HG03280 (cell line): ENCODE results near the gene DNAJB4.
A peak's percentile ranks its signal among the peaks of the same experiment; 100 is the strongest.

Experiments
- ATAC-seq: cut with Tn5 transposase; IDR thresholded peaks from one replicate; pipeline ENCODE4 v1.9.1; 2021; ENCODE audit warnings: mild to moderate bottlenecking, moderate library complexity; ENCODE audit not compliant: unreplicated experiment

Gene DNAJB4

GRCh38 chr1:78036450-78036849, 31.7 kb downstream of the DNAJB4 start:
- no peak for ATAC-seq

GRCh38 chr1:78038071-78038470, 33.3 kb downstream of the DNAJB4 start:
- no peak for ATAC-seq

GRCh38 chr1:78038491-78038939, 33.8 kb downstream of the DNAJB4 start:
- no peak for ATAC-seq

DNA sequence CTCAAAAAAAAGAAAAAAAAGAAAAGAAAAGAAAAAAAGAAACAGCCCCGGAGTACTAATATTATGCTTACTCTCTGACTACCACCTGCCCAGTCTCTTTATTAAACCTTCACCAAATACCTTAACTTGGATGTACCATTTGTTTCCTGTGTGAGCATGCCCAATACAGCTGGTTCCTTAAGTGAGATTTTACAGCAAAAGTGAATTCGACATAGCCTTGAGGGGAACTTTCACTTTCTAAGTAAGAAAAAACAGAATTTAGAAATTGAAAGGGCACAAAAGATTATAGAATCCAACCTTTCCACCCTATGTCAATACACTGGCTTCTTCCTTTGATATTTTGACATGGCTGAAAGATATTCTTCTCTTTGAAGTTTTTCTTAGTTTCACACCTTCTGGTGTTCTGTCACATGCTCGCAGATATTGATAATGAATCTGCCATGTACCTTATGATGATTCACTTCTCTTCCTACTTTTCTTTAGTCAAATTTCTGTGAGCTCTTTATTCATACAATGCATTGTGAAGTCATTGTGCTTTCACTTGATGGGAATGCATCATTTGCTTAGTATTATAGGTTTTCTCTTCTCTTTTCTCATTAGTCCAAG, 35.8 kb downstream of the DNAJB4 start:
- ATAC-seq = no peak

DNA sequence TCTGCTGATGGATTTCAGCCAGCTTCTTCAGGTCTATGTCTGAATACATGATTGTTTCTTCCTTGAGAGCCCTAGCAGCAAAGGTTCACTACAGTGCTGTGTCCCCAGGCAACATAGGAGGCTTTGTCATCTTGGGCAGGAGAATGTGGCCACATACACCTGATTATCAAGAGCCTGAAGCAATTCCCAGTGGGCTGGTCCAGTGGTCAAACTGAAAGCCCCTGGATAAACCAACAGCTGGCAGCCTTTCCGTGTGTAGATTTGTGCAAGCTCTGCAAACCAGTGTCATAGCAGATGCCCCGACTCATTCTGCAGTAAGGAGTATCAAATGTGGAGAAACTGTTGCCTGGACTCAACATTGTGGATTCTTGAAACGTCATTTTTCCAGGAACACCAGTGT, 38.7 kb downstream of the DNAJB4 start:
- no peak for ATAC-seq

DNA sequence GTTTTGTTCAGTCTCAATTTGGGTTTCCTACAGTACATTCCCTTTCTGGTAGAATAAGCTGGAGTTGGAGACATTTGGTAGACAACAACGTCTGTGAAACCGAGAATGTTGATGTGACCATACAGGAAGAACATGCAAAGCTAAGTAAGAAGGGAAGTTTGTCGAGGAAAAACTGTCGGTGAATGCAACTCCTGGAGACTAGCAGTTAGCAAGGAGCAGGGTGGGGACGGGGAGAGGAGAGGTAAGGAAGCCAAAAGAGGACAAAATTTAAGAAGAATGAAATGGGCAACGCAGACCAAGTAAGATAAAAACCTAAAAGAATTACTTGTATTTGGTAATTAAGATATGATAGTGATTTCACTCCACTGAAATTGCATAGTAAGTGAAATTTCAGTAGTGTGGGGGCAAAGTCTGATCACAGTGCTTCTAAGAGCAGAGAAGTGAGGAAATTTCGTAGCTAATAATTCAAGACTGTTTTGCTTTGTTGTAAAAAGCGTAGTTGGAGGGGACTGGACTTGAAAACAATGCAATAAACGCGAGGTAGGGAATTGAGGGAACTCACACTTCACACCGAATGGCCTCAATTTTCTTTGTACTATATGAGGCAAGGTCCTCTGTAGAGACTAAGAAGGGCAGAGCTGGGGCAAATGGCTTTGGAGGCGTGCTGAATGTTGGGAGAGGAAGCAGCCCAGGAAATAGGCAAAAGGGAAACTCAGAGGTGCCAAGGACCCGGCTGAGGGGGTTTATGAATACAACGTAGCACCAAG, 40.2 kb downstream of the DNAJB4 start:
- ATAC-seq = no peak

DNA sequence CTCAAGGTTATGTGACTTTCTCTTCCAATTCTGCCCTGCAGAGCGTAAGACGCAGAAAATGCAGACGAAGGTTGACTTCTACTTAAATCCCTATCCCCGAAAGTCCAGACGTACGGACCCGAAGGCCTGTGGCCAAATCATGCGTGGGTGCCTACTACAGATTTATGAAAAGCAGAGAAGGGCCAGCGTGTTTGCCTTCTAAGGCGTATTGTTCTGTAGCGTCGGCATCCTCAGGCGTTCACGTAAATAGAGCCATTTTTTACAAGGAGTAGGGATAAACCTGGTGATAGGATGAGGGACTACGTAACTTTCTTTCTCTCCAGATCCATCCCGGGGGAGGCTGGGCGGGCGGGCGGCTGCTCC, 40.8 kb downstream of the DNAJB4 start:
- no peak for ATAC-seq

DNA sequence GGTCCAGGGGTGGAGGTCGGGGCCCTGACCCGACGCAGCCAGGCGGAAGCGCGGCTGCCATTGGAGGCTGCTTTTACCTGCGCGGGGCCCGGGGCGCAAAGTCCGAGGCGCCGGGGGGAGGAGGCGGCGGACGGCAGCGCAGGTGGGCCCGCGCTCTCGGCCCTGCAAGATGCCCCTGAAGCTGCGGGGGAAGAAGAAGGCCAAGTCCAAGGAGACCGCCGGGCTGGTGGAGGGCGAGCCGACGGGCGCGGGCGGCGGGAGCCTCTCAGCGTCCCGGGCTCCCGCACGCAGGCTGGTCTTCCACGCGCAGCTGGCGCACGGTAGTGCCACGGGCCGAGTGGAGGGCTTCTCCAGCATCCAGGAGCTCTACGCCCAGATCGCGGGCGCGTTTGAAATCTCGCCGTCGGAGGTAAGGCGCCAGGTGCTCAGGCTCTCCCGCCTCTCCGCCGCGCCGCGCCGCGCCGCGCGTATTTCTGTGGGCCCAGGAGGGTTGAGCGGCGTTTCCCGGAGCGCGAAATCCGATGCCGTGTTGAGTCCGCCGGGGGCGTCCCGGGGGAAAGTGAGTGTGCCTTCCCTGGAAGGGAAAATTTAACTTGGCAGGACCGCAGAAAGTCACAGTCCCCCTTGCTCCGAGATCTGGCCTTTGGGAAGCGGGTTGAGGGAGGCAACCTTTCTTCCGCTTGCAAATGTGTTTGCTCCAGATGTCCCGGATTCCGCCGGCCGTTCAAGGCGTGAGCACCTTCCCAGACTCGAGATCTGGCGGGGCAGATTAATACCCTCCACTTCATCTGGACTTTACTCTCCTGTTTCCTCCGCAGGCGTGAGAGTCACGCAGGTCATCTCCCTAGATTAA, 41.4 kb downstream of the DNAJB4 start, which contains the start of gene GIPC2:
GIPC2 (plus strand) TSS at position 41 of the 853 bp plus-strand sequence; CDS start at position 170, 129 bp downstream.
- ATAC-seq = no peak

DNA sequence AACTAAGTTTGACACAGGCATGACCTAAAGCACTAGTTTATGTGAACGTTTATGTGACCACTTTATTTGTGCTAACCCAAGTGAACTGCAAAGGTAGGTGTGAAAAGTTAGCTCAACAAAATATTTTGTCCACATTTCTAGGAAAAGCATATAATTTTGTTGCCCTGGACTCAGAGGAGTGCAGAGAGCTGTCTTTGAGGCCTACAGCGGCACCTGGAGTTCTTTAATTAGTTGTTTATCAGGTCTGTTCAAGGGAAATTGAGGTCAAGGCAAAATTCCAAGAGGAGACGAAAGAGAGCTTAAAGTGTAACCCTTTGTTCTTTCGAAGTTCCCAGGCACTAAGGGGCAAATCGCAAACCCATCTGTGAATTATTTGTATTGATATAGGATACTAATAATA, 42.4 kb downstream of the DNAJB4 start:
- no peak for ATAC-seq

GRCh38 chr1:78047631-78048030, 42.9 kb downstream of the DNAJB4 start:
- ATAC-seq = no peak

GRCh38 chr1:78048446-78048845, 43.7 kb downstream of the DNAJB4 start:
- no peak for ATAC-seq

DNA sequence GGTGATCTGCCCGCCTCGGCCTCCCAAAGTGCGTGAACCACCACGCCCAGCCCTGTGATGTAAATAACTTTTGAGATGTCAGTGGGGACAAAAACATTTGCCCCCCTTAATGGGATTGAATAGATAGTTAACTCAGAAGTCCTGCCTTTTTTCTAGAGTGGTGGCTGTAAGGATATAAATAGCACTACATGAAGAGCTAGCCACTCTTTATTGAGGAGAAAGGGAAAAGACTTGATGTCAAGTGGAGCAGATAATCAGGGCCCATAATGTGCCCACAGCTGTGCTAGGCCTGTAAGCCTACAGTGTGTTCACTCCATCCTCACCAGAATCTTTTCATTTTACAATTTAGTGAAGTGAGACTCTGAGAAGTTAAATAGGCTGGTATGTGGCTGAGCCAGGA, 44.7 kb downstream of the DNAJB4 start:
- ATAC-seq = no peak

DNA sequence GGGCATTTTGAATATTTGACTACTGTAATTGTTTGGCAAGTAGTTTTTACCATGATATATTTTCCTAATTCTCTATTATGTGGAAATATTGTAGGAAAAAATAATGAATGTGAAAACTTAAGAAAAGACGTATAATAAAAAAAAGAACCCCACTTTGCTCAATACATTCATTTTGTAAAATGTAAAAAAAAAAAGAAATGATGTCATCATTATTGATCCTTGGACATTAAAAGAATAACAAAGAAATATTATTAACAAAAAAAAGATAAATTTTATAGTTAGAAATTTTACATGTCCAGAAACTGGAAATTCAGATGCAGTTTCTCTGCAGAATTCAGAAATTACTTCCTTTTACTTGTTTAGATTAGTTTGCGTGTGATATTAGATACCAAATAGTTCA, 46.3 kb downstream of the DNAJB4 start:
- ATAC-seq = no peak

DNA sequence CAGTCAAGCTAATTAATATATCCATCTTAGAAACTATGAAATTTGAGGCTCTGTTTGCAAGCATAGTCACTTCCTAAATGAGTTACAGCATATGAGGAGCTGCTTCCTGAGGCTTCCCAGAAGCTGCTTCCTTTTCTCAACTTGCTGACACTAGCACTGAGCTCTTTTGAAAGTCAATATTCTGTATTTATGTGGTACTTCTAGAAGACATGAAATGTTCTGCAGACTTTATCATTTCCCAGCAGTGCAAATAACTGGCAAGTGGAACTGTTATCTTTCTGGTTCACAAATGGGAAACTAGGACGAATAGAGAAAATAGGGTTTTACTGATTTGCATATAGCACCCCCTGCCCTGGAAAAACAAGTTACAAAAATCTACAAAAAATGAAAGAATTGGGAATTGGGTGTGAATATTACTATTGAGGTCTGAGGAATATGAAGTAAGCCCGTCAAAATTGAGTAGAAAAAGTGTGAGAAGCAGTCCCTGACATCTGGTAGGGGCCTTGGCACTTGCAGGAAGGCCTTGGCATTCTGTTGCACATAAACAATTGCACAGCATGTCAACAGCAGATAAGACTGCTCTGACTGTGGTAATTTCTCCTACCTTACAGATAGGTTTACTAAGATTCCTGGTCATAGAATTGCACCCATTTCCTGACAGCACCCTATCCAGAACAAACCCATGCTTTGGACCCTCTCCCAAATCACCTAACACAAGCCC, 48.1 kb downstream of the DNAJB4 start:
- no peak for ATAC-seq

DNA sequence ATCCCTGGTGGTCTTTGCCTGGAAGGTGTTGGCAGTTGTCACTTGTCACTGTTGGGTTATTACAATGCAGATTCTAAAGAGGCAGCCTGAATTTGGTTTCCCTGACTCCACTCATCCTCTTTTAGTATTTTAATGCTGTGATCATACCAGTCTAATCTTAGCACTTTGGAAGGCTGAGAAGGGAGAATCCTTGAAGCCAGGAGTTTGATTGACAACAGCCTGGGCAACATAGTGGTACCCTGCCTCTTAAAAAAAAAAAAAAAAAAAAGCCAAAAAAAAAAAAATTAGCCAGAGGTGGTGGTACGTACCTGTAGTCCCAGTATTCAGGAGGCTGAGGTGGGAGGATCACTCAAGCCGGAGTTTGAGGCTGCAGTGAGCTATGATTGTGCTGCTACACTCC, 48.8 kb downstream of the DNAJB4 start:
- no peak for ATAC-seq

DNA sequence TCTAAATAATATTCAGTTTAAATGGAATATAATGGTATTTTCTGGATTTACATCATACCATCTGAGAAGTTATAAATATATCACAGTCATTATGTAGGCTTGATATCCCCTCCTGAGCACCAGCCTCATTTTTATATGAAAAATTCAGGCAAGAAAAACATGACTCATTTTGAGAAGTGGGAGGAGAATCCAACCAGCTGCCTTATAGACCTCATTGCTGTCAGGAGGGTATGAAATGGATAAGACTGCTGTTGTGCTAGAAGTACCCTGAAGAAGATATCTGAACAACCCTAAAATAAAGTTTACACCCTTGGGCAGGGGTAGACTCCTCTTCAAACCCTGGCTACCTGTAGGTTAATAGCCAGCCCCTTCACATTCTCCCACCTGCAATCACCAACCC, 49.8 kb downstream of the DNAJB4 start:
- ATAC-seq = no peak

- no peak for ATAC-seq
These were observed 50.2 kb downstream of the DNAJB4 start for GRCh38 chr1:78054972-78055371.

DNA sequence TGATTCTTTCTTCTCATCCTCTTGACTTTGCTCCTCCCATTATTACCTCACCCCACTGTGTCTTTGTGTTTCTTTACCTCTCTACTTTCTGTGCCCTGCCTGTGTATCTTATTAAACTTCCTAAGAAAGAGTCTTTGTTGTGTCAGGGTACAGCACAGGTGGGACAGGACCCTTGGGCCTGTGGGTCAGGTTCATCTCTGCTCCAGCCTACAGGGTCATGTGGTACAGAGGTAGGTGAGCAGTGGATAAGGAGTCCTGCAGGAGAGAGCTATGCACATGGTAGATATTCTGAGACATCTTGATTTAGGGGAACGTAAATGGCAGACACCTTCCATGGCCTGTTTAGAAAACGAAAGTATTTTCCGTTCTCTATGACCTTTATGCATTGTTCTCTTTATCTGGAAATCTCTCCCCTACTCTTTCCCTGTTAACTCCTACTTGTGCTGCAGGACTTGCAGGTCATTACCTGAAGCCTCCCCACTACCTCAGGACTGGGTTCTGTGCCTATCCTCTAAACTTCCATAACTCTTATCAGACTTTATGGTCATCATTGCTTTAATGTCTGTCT, 50.9 kb downstream of the DNAJB4 start:
- ATAC-seq = no peak

DNA sequence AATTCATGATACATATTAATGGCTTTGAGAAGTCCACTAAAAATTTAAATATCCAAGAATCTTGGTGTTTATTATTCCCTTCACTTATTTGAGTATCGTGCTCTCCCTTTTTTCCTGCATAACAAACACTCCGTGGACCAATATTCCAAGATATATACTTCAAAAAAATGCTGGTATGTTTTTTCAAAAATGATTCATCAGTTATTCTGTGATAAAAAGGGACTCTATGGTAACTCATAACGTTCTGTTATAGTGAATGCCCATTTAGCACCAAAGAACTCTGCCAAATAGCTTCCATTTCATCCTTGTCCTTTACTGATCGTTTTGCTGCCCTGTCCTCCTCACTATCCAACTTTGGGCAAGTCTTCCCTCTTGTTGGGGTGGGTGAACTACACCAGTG, 53.9 kb downstream of the DNAJB4 start:
- no peak for ATAC-seq

DNA sequence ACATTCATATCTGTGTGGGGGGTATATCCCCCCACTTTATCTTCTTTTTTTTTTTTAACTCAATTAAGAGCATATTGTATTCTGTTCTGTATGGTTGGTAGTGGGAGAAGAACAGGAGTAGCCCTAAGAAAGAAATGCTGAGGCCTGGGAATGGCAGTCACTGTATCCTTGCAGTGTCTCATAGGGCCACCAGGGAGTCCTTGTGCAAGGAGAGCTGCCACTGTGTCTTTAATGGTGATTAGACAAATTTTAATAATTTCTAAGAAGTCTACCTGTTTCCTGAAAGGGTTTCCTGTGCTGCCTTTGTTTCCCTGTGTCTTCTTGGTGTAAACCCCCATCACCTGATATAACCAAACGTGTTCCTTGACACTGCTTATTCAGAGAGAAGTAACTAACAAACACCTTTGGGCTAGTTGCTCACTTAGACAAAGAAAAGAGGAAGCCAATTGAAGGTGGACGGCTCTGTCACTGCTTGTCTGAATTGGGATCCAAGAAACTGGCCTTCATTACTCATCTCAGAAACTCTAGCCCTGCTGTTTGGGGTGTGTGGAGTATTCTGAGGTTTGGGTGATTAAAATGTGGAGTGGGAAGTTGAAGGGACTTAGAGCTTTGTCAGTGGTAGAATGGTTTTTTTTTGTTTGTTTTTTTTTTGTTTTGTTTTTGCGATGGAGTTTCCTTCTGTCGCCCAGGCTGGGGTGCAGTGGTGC, 56.3 kb downstream of the DNAJB4 start:
- ATAC-seq = peak; percentile 85
